Measurements from ENCODE around the gene OXER1. TPM values are rescaled to one million over a fixed set of nuclear protein-coding genes. Genes with fewer than 3 reads are reported as not detected.

Gene OXER1
- polyA plus RNA-seq, 1 donor: 7.2 TPM

Other genes with a start within 250 kb of the OXER1 start
- gene MTA3, start 195.5 kb downstream of the OXER1 start, polyA plus RNA-seq (ENCODE audit: insufficient read length): 26.5 TPM
- 19.7 TPM for gene HAAO, start 28.4 kb upstream of the OXER1 start, polyA plus RNA-seq (ENCODE audit: insufficient read length)

Measured in forelimb muscle (tissue), 1 donor.